Progenitor cell of endocrine pancreas (in vitro differentiated cells): ENCODE data around the gene VSTM2B. TPM values are rescaled to one million over a fixed set of nuclear protein-coding genes. Genes with fewer than 3 reads are reported as not detected.
"Not testable (repeated sequence)": the region's sequence is repeated elsewhere in the genome, so short reads cannot be mapped to it uniquely, and the experiment has no call there.

Source experiments
- DNase-seq: peaks from one replicate; pipeline ENCODE4 v3.0.0; 2021; ENCODE audit warnings: low spot score; ENCODE audit not compliant: unreplicated experiment
- H3K27ac Mint-ChIP-seq: 2 replicates; pipeline ENCODE4 v1.8.0; 2021; ENCODE audit warnings: mild to moderate bottlenecking, moderate library complexity, mixed read lengths
- H3K27me3 Mint-ChIP-seq: 2 replicates; pipeline ENCODE4 v1.8.0; 2021; ENCODE audit warnings: mixed read lengths
- H3K36me3 Mint-ChIP-seq: 2 replicates; pipeline ENCODE4 v1.8.0; 2022; ENCODE audit warnings: mixed read lengths; ENCODE audit not compliant: insufficient read depth
- H3K4me1 Mint-ChIP-seq: 2 replicates; pipeline ENCODE4 v1.8.0; 2021; ENCODE audit warnings: low read depth, mixed read lengths
- H3K4me3 Mint-ChIP-seq: 2 replicates; pipeline ENCODE4 v1.8.0; 2021; ENCODE audit warnings: low read depth, mild to moderate bottlenecking, moderate library complexity, mixed read lengths
- H3K9me3 Mint-ChIP-seq: 2 replicates; pipeline ENCODE4 v1.8.0; 2021; ENCODE audit warnings: low read depth, mixed read lengths
- CTCF ChIP-seq: fragments of 200-600 bp; sonication (generic); IDR thresholded peaks from one replicate; pipeline ENCODE4 v1.5.0; 2021; ENCODE audit warnings: antibody characterized with exemption, mild to moderate bottlenecking; ENCODE audit not compliant: unreplicated experiment
- total RNA-seq: library from RNA; stranded (reverse); gene quantifications from 2 replicates; pipeline ENCODE4 v1.2.1, GENCODE V29; 2021

VSTM2B gene
- total RNA-seq, 1 donor from 2014 or later = not detected

GRCh38 chr19:29542776-29543175 lies 17.0 kb downstream of the VSTM2B start:
- no peak for DNase-seq
- H3K4me3 Mint-ChIP-seq = no peak overlapping the region
- no peaks in the 10 kb centered on the region for H3K36me3 Mint-ChIP-seq
- peaks cover 1% of the 10 kb centered on the region for H3K4me1 Mint-ChIP-seq
- no peaks in the 10 kb centered on the region for H3K9me3 Mint-ChIP-seq
- no peak for TF ChIP-seq CTCF
- H3K27me3 Mint-ChIP-seq = peaks cover 28% of the 10 kb centered on the region
- H3K27ac Mint-ChIP-seq = no peak overlapping the region

DNA sequence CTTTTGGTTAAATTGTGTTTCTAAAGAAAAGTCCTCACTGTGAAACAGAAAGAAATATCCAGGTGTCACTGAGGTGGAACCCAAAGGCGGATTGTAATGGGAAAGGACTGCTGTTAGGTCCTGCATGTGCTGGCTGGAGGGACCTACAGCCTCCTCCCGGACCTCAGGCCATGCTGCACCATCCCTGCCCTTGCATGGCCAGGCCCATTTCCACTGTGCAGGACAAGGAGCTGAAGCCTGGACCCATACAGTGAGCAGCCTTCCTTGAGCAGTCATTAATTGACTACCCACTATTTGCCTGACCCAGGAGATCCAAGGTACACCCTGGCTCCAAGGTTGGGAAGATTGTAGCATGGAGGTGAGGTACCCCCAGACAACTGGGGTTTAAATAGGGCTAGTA lies 17.6 kb downstream of the VSTM2B start:
- no peak for TF ChIP-seq CTCF
- Mint-ChIP-seq H3K36me3 (no peaks in the 10 kb centered on the region), H3K4me3 (no peak overlapping the region), H3K9me3 (no peaks in the 10 kb centered on the region), H3K27me3 (peaks cover 23% of the 10 kb centered on the region), H3K4me1 (peaks cover 1% of the 10 kb centered on the region), H3K27ac (no peak overlapping the region)
- no peak for DNase-seq

DNA sequence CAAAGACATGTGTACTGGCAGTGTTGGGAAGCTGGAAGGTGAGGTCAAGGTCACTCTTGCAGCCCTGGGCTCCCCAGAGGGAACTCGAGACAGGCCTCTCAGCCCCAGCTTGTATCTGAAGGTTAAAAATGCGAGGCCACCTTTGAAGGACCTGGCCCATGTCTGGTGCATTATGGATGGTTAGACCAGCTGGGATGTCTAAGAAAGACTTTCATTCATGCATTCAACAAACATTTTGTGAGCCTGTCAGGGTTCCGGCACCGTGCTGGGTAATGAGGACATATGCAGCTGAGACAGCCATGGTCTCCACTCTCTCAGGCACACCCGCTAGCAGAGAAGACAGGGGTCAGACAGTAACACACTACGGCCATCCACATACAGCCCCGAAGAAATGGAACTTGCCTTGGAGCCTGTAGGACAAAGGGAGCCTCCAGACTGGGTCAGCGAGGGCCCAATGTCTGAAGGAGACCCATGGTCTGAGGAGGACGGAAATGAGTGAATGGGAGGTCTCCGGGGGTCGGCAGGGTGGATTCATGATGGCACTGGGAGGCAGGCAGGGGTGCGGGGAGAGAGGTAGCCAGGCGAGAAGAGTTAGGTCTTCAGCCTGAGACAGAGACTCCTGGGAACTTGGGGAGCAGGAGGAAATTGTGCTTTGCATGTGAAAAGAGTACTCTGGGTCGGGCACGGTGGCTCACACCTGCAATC lies 19.0 kb downstream of the VSTM2B start:
- no peak for TF ChIP-seq CTCF
- Mint-ChIP-seq H3K9me3 (no peaks in the 10 kb centered on the region), H3K36me3 (no peaks in the 10 kb centered on the region), H3K27me3 (peaks cover 13% of the 10 kb centered on the region), H3K27ac (no peak overlapping the region), H3K4me3 (no peak overlapping the region), H3K4me1 (peaks cover 1% of the 10 kb centered on the region)
- no peak for DNase-seq

DNA sequence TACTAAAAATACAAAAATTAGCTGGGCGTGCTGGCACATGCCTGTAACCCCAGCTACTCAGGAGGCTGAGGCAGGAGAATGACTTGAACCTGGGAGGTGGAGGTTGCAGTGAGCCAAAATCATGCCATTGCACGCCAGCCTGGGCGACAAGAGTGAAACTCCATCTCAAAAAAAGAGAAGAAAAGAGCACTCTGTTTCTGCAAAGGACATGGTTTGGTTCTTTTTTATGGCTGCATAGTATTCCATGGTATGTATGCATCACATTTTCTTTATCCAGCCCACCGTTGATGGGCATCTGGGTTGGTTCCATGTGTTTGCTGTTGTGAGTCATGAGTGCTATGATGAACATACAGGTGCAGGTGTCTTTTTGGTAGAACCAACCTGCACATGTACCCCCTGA lies 19.7 kb downstream of the VSTM2B start:
- H3K9me3 Mint-ChIP-seq, H3K4me3 Mint-ChIP-seq, DNase-seq, H3K27ac Mint-ChIP-seq, H3K36me3 Mint-ChIP-seq, H3K4me1 Mint-ChIP-seq: not testable (repeated sequence)
- H3K27me3 Mint-ChIP-seq = peaks cover 12% of the 10 kb centered on the region

DNA sequence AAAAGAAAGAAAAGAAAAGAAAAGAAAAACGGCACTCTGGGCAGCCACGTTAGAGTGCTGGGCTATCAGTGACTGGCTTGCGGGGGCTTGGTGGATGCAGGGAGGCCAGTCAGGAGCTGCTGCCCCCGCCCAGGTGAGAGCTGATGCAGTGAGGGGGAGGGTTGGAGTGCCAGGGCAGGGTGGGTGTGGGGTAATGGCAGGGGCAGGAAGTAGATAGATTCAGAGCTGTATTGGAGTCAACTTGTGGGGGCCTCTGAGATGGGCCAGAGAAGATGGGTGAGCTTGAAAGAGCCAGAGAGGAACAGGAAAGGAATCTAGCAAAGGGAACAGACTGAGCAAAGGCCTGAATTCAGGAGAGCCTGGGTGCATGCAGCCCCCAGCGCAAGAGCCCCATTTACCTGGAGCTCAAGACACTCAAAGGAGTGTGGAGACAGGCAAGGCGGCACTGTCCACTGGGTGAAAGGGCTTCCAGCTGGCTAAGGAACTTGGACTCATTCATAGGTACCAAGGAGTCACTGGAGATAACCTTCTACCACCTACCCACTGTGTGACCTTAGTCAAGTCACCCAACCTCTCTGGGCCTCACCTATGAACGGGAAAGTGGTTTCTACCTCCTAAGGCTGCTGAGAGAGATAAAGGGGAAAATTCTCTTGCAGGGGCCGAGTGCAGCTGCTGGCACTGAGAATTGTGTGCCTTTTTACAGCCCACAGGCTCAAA lies 20.2 kb downstream of the VSTM2B start:
- Mint-ChIP-seq H3K9me3 (no peaks in the 10 kb centered on the region), H3K4me3 (no peak overlapping the region), H3K27ac (no peak overlapping the region), H3K27me3 (peaks cover 12% of the 10 kb centered on the region), H3K36me3 (no peaks in the 10 kb centered on the region), H3K4me1 (peaks cover 1% of the 10 kb centered on the region)
- TF ChIP-seq CTCF = no peak
- DNase-seq = no peak
